ENCODE measurements around the gene FFAR3.

FFAR3 gene

DNA sequence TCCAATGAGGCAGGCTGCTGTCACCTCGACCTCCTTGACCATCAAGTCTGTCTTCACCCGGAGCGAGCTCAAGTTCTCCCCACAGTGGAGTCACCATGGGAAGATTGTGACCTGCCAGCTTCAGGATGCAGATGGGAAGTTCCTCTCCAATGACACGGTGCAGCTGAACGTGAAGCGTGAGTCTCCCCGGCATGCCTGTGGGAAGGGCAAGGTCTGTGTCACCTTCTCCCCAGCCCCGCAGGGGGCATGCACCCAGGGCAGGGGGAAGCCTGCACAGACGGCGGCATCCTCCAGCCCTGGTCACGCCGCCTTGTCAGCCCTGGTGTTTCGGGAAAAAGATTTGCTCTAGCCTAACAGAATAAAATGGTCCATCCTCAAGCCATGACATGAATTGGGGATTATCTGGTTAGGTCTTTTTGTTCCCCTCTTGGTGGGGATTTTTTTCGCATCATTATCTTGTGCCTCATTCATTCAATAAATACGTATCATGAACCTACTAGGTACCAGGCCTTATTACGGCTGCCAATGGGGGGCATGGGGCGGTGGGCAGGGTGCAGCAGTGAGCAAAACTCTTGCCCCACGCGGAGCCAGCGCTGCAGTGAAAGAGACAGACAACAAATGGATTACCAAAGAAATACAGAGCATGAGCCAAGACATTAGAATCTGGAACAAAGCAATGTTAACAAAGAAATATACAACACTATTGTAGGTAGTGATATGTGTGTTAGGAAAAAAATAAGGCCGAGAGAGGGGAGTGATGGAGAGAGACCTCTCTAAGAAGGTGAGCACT is 21.9 kb upstream of the FFAR3 start:
- H3K4me3 ChIP-seq (replicated peaks; ENCODE audit: insufficient read depth, low read length): no peak overlapping the region
- DNase-seq (ENCODE audit: low read depth in 1 of 2, low spot score in 1 of 2): no peak
- H3K27ac ChIP-seq (replicated peaks): no peak overlapping the region
- H3K27me3 ChIP-seq (ENCODE audit: insufficient read depth, poor library complexity, severe bottlenecking): no peaks in the 10 kb centered on the region
- TF ChIP-seq, protein P1, sequence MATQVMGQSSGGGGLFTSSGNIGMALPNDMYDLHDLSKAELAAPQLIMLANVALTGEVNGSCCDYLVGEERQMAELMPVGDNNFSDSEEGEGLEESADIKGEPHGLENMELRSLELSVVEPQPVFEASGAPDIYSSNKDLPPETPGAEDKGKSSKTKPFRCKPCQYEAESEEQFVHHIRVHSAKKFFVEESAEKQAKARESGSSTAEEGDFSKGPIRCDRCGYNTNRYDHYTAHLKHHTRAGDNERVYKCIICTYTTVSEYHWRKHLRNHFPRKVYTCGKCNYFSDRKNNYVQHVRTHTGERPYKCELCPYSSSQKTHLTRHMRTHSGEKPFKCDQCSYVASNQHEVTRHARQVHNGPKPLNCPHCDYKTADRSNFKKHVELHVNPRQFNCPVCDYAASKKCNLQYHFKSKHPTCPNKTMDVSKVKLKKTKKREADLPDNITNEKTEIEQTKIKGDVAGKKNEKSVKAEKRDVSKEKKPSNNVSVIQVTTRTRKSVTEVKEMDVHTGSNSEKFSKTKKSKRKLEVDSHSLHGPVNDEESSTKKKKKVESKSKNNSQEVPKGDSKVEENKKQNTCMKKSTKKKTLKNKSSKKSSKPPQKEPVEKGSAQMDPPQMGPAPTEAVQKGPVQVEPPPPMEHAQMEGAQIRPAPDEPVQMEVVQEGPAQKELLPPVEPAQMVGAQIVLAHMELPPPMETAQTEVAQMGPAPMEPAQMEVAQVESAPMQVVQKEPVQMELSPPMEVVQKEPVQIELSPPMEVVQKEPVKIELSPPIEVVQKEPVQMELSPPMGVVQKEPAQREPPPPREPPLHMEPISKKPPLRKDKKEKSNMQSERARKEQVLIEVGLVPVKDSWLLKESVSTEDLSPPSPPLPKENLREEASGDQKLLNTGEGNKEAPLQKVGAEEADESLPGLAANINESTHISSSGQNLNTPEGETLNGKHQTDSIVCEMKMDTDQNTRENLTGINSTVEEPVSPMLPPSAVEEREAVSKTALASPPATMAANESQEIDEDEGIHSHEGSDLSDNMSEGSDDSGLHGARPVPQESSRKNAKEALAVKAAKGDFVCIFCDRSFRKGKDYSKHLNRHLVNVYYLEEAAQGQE (IDR thresholded peaks at IDR 0.05; ENCODE audit: insufficient replicate concordance, low read depth): no peak
- TF ChIP-seq SPI1 (IDR thresholded peaks at IDR 0.05; ENCODE audit: borderline replicate concordance, low read depth) (no peak), POLR2AphosphoS5 (IDR thresholded peaks at IDR 0.05; ENCODE audit: low read depth) (no peak), GABPA (IDR thresholded peaks at IDR 0.05; ENCODE audit: low read depth) (no peak)
- TF ChIP-seq, protein P2, sequence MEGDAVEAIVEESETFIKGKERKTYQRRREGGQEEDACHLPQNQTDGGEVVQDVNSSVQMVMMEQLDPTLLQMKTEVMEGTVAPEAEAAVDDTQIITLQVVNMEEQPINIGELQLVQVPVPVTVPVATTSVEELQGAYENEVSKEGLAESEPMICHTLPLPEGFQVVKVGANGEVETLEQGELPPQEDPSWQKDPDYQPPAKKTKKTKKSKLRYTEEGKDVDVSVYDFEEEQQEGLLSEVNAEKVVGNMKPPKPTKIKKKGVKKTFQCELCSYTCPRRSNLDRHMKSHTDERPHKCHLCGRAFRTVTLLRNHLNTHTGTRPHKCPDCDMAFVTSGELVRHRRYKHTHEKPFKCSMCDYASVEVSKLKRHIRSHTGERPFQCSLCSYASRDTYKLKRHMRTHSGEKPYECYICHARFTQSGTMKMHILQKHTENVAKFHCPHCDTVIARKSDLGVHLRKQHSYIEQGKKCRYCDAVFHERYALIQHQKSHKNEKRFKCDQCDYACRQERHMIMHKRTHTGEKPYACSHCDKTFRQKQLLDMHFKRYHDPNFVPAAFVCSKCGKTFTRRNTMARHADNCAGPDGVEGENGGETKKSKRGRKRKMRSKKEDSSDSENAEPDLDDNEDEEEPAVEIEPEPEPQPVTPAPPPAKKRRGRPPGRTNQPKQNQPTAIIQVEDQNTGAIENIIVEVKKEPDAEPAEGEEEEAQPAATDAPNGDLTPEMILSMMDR (IDR thresholded peaks at IDR 0.05; ENCODE audit: insufficient read depth, low read length): no peak

DNA sequence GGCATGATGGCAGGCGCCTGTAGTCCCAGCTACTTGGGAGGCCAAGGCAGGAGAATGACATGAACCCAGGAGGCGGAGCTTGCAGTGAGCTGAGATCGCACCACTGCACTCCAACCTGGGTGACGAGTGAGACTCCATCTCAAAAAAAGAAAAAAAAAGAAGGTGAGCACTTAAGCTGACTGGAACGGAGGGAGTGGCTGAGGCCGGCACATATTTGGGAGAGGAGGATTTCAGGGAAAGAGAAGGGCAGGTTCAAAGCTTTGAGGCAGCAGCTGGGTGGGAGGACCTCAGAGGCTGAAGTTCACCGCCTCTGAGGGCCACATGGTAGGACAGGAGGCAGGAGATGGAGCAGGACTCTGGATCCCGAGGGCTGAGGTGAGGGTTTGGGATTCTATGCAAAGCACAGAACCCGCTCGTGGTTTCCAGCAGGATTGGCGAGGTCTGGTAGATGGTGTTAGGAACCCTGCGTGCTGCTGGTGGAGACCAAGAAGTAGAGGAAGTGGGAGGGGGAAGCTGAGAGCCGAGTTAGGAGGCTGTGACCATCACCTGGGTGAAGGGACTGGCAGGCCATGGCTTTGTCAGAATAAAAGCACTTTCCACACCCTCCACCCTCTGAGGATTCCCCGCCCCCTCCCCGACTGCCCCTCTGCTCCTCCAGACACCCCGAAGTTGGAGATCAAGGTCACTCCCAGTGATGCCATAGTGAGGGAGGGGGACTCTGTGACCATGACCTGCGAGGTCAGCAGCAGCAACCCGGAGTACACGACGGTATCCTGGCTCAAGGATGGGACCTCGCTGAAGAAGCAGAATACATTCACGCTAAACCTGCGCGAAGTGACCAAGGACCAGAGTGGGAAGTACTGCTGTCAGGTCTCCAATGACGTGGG is 20.9 kb upstream of the FFAR3 start:
- TF ChIP-seq, protein P2 (IDR thresholded peaks at IDR 0.05; ENCODE audit: insufficient read depth, low read length): no peak
- TF ChIP-seq GABPA (IDR thresholded peaks at IDR 0.05; ENCODE audit: low read depth) (no peak), SPI1 (IDR thresholded peaks at IDR 0.05; ENCODE audit: borderline replicate concordance, low read depth) (peak; percentile 33; the same call in 1 of the 2 replicates), POLR2AphosphoS5 (IDR thresholded peaks at IDR 0.05; ENCODE audit: low read depth) (no peak)
- TF ChIP-seq, protein P1 (IDR thresholded peaks at IDR 0.05; ENCODE audit: insufficient replicate concordance, low read depth): no peak
- DNase-seq (ENCODE audit: low read depth in 1 of 2, low spot score in 1 of 2): no peak
- Histone ChIP-seq H3K27ac (replicated peaks) (no peak overlapping the region), H3K4me3 (replicated peaks; ENCODE audit: insufficient read depth, low read length) (no peak overlapping the region), H3K27me3 (ENCODE audit: insufficient read depth, poor library complexity, severe bottlenecking) (no peaks in the 10 kb centered on the region)

DNA sequence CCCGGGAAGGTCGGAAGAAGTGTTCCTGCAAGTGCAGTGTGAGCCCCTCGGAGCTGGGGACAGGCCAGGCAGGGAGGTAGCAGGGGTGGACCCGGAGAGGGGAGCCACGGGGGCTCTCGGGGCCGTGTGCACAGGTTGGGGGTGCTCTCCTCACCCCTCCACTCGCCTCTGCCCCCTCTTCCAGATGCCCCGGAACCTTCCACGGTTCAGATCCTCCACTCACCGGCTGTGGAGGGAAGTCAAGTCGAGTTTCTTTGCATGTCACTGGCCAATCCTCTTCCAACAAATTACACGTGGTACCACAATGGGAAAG is 20.3 kb upstream of the FFAR3 start:
- H3K27ac ChIP-seq (replicated peaks): no peak overlapping the region
- TF ChIP-seq, protein P1 (IDR thresholded peaks at IDR 0.05; ENCODE audit: insufficient replicate concordance, low read depth): no peak
- TF ChIP-seq GABPA (IDR thresholded peaks at IDR 0.05; ENCODE audit: low read depth) (no peak), SPI1 (IDR thresholded peaks at IDR 0.05; ENCODE audit: borderline replicate concordance, low read depth) (no peak)
- TF ChIP-seq, protein P2 (IDR thresholded peaks at IDR 0.05; ENCODE audit: insufficient read depth, low read length): no peak
- H3K4me3 ChIP-seq (replicated peaks; ENCODE audit: insufficient read depth, low read length): no peak overlapping the region
- no peaks in the 10 kb centered on the region for H3K27me3 ChIP-seq (ENCODE audit: insufficient read depth, poor library complexity, severe bottlenecking)
- no peak for DNase-seq (ENCODE audit: low read depth in 1 of 2, low spot score in 1 of 2)
